Stimulated activated naive CD4-positive, alpha-beta T cell treated with Interleukin-2 at 50 U/mL for 16 hours (primary cell): Measurements from ENCODE around the gene RIPOR2.
"Not testable (repeated sequence)": the region's sequence is repeated elsewhere in the genome, so short reads cannot be mapped to it uniquely, and the experiment has no call there.

Source experiments
- DNase-seq: peaks from one replicate; lab custom pipeline; 2025; lab: John Stamatoyannopoulos, UW

Gene RIPOR2

DNA sequence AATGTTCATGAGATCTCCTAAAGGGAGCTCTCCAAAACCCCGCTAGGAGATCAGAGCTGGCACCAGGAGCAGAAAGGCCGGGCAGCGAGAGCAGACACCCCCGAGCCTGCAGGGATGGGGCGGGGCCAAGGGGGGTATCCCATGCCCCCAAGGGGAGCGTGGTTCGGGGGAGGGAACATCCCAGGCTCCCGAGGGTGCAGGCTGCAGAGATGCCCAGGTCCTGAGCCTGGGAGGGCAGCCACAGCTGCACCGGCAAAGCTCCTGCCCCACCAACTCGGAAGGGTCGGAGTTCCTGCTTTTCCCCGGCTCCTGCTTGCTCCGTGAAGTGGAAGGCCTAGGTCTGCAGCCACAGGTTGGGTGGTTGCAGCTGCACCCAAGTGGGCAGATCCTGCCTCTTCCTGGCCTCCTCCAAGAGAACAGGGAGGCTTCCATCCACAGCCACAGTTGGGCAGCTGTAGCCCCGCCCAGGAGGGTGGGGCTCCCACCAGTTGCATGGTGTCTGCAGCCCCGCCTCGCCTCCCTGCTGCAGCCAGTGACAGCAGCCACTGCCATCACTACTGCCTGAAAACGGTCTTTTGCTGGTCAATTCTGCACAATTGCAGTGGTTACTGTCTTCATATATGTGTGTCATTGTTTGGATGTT lies 174.4 kb downstream of the RIPOR2 start:
- no peak for DNase-seq

DNA sequence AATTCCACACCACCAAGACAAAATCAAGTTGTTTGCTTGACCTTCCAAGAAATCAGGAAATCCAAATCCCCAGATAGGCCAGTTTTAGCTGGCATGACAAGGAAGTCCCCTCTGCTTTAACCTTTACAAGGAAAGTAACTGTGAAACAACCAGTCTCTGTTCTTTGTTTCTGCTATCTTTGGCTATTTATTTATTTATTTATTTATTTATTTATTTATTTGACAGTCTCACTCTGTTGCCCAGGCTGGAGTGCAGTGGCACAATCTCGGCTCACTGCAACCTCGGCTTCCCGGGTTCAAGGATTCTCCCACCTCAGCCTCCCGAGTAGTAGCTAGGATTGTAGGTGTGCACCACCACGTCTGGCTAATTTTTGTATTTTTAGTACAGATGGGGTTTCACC lies 175.6 kb downstream of the RIPOR2 start:
- no peak for DNase-seq

DNA sequence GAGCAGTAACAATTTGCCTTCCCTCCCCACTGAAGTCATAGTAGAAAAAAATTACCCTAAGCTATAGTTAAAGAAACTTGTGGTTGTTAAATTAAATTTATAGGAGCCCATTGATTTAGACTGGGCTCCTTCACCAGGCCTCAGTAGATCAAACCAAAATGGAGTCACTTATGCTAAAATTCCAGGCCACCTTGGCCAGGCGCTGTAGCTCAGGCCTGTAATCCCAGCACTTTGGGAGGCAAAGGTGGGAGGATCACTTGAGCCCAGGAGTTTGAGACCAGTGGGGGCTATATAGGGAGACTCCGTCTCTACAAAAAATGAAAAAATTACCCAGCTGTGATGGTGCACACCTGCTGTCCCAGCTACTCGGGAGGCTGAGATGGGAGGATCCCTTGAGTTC lies 176.0 kb downstream of the RIPOR2 start:
- no peak for DNase-seq

DNA sequence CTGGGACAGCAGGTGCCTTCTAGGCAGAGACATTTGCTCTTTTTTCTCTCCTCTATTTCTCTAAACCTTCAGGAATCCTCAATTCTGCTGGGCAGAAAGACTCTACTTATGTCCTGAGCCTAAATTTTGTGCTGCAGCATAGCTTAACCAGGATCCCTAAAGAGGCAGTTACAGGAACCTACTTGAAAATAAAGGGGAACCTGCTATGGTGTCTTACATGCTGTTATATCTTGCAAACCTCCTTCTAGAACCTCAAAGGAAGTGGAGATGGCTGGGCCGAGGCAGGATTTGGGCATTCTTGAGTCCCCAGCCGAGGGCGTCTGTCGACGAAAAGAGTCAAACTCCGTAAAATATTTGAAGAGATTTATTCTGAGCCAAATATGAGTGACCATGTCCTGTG lies 178.1 kb downstream of the RIPOR2 start:
- no peak for DNase-seq

DNA sequence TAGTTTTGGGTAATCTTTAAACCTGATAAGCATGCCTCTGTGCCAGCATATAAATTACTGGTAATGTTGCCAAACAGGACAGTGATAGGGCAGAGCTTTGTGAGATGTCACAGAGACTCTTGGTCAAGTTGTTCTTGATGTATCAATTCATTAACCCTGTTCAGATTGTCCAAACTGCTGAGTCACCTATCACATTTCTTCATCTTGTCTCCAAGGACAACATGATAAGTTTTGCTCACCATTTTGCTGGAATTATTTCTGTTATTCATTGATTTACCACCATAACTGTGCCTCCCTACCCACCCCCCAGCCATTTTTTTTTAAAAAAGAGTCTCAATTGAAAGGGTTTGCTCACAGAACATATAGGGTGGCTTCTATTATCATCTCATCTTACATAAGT lies 180.5 kb downstream of the RIPOR2 start:
- no peak for DNase-seq

DNA sequence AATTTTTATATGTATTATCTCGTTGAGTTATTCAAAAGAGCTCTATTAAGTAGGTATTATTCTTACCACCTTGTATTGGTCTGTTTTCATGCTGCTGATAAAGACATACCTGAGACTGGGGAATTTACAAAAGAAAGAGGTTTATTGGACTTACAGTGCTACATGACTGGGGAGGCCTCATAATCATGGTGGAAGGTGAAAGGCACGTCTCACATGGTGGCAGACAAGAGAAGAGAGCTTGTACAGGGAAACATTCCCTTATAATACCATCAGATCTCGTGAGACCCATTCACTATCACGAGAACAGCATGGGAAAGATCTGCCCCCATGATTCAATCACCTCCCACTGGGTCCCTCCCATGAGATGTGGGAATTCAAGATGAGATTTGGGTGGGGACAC lies 181.4 kb downstream of the RIPOR2 start:
- DNase-seq, result not testable (repeated sequence)
